IPS-15b (cell line): ENCODE measurements around the gene STK35.
A peak's percentile ranks its signal among the peaks of the same experiment; 100 is the strongest.

Source experiments
- H3K27me3 ChIP-seq: one replicate; pipeline ENCODE4 v1.6.1; 2013; ENCODE audit warnings: low read length; ENCODE audit not compliant: control insufficient read depth, insufficient read depth
- H3K36me3 ChIP-seq: one replicate; pipeline ENCODE4 v1.6.1; 2013; ENCODE audit warnings: low read length; ENCODE audit not compliant: control insufficient read depth, insufficient read depth
- H3K4me1 ChIP-seq: one replicate; pipeline ENCODE4 v1.6.1; 2013; ENCODE audit warnings: mild to moderate bottlenecking, low read length; ENCODE audit not compliant: control insufficient read depth, insufficient read depth
- H3K4me3 ChIP-seq: one replicate; pipeline ENCODE4 v1.5.1; 2013; ENCODE audit warnings: low read depth, low read length
- H3K9ac ChIP-seq: one replicate; pipeline ENCODE4 v1.6.1; 2013; ENCODE audit warnings: low read depth, mild to moderate bottlenecking, low read length
- H3K9me3 ChIP-seq: one replicate; pipeline ENCODE4 v1.6.1; 2013; ENCODE audit warnings: mild to moderate bottlenecking, low read length; ENCODE audit not compliant: control insufficient read depth, insufficient read depth

STK35 gene

GRCh38 chr20:2101057-2101864, at the start of gene STK35:
Gene STK35 (plus strand): TSS chr20:2101827. CDS start chr20:2101882, 55 bp downstream.
- Histone ChIP-seq H3K9ac (peak within 1 kb of the TSS; percentile 99), H3K9me3 (no peaks in the 10 kb centered on the region), H3K4me3 (peak within 1 kb of the TSS; percentile 90), H3K27me3 (no peaks in the 10 kb centered on the region), H3K36me3 (peaks cover 8% of the 10 kb centered on the region), H3K4me1 (peaks cover 18% of the 10 kb centered on the region)

DNA sequence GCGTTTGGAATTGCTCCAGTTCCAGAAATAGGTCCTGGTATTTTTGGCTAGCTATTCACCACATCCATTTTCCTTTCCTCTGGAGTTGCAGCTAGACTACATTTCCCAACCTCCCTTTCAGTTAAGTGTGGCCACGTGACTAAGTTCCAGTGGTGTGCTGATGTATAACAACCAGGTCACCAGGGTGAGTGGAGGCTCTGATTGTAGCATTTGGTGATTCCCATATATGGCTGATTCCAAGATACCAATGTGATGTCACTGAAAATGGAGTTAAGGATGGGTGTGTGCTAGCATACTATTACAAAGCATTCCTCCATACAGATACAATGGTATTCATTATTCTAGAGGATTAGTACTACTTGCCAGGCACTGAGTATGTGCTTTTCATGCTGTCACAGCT, 49.7 kb upstream of the STK35 start:
- no peaks in the 10 kb centered on the region for H3K27me3 ChIP-seq
- H3K36me3 ChIP-seq = no peaks in the 10 kb centered on the region
- H3K4me3 ChIP-seq = no peak overlapping the region
- H3K9me3 ChIP-seq = no peaks in the 10 kb centered on the region
- H3K9ac ChIP-seq = no peak overlapping the region
- H3K4me1 ChIP-seq = no peaks in the 10 kb centered on the region

DNA sequence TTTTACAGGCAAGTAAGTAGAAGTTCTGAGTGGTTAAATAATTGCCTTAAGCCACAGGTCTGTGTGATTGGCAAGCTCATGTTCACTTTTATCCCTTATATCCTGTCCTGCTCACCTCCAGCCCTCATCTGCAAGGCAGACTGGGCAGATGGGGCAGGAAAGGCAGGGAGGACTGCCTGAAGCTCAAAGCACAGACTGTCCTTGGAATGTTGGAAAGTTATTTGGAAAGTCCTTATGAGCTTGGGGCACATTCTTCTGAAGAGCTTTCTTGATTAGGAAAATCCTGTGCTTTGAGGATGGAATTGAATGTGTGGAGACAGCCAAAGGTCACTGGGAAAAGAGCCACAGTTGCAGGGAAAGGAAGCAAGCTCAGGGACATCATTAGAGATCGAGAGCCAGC, 48.9 kb upstream of the STK35 start:
- Histone ChIP-seq H3K27me3 (no peaks in the 10 kb centered on the region), H3K4me1 (no peaks in the 10 kb centered on the region), H3K36me3 (no peaks in the 10 kb centered on the region), H3K9ac (no peak overlapping the region), H3K4me3 (no peak overlapping the region), H3K9me3 (no peaks in the 10 kb centered on the region)

GRCh38 chr20:2053615-2054014, 48.0 kb upstream of the STK35 start:
- no peaks in the 10 kb centered on the region for H3K27me3 ChIP-seq
- H3K36me3 ChIP-seq = no peaks in the 10 kb centered on the region
- H3K4me1 ChIP-seq = no peaks in the 10 kb centered on the region
- H3K4me3 ChIP-seq = no peak overlapping the region
- H3K9me3 ChIP-seq = no peaks in the 10 kb centered on the region
- no peak overlapping the region for H3K9ac ChIP-seq

GRCh38 chr20:2054911-2055310, 46.7 kb upstream of the STK35 start:
- Histone ChIP-seq H3K4me1 (no peaks in the 10 kb centered on the region), H3K36me3 (no peaks in the 10 kb centered on the region), H3K9ac (no peak overlapping the region), H3K9me3 (no peaks in the 10 kb centered on the region), H3K4me3 (no peak overlapping the region), H3K27me3 (no peaks in the 10 kb centered on the region)

DNA sequence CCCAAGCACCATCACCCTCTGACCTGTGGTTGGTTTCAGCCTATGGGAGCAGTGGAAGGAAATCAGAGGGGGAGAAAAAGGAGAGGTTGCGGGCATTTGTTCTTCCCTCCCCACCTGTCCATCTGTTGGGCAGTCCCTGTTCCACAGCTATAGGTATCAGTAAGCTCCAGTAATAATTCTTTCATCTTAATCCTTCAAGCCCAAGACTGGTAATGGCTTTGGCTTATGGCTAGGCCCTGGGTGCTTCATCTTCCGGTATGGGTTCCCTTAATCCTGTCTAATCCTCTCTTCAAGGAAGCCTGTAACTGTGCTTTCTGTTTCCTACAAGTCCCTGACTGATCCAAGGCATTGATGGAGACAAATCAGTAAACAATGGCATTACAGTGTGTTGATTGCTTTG, 42.2 kb upstream of the STK35 start:
- H3K9me3 ChIP-seq = no peaks in the 10 kb centered on the region

GRCh38 chr20:2065099-2065498, 36.5 kb upstream of the STK35 start:
- H3K9me3 ChIP-seq = no peaks in the 10 kb centered on the region
- no peak overlapping the region for H3K4me3 ChIP-seq
- no peak overlapping the region for H3K9ac ChIP-seq
- no peaks in the 10 kb centered on the region for H3K27me3 ChIP-seq
- H3K4me1 ChIP-seq = no peaks in the 10 kb centered on the region
- no peaks in the 10 kb centered on the region for H3K36me3 ChIP-seq

More for the DNA sequence above, 42.2 kb upstream of the STK35 start:
- no peak overlapping the region for H3K9ac ChIP-seq
- no peak overlapping the region for H3K4me3 ChIP-seq
- no peaks in the 10 kb centered on the region for H3K4me1 ChIP-seq
- H3K27me3 ChIP-seq = no peaks in the 10 kb centered on the region
- no peaks in the 10 kb centered on the region for H3K36me3 ChIP-seq

GRCh38 chr20:2066461-2067122, 35.0 kb upstream of the STK35 start:
- H3K9me3 ChIP-seq = no peaks in the 10 kb centered on the region
- H3K4me3 ChIP-seq = no peak overlapping the region
- H3K4me1 ChIP-seq = no peaks in the 10 kb centered on the region
- H3K27me3 ChIP-seq = no peaks in the 10 kb centered on the region
- H3K9ac ChIP-seq = no peak overlapping the region
- H3K36me3 ChIP-seq = no peaks in the 10 kb centered on the region

DNA sequence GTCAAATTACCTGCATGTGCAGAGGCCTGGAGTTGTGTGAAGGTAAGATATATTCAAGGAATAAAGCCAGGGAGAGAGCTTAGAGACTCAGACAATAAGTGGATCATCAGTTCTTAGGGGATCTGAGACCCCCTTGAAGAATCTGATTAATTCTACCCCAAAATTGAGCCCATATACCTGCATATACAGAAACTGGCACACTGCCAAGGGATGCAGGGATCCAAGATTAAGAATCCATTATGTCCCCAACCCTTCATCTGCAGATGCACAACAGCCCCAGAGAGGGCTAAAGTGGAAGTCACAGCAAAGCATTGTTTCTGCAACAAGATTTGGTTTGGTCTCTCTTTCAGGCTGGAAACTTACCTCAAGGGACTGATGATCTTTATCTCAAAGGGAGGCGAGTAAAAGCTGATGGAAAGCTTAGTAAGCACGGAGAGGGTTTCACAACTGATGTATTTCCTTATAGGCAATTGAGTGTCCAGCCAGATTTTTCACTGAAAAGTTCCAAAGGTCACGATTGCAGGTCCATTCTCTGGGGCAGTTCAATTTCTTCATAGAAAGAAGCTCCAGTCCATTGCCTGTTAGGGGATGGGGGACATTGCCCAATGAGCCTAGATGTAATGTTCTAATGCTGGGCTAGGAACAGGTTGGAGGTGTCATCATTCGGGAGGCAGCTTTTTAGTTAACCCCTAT, 20.9 kb upstream of the STK35 start:
- Histone ChIP-seq H3K27me3 (no peaks in the 10 kb centered on the region), H3K36me3 (no peaks in the 10 kb centered on the region), H3K4me1 (no peaks in the 10 kb centered on the region), H3K9me3 (no peaks in the 10 kb centered on the region), H3K4me3 (no peak overlapping the region), H3K9ac (no peak overlapping the region)

DNA sequence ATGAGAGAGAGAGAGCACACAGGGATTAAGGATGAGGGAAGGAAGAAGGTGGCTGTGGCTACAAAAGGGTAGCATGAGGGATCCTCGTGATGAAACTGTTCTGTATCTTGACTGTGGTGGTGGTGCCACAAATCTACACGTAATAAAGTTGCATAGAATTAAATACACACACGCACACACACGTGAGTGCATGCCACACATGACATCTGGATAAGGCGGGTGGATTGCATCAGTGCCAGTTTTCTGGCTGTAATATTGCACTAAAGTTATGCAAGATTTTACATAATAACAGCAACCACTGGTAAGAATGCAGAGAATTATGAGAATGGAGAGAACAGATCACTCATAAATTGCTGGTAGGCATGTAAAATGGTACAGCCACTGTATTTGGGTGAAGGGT, 16.9 kb upstream of the STK35 start:
- H3K9me3 ChIP-seq = no peaks in the 10 kb centered on the region
- H3K9ac ChIP-seq = no peak overlapping the region
- no peaks in the 10 kb centered on the region for H3K27me3 ChIP-seq
- no peaks in the 10 kb centered on the region for H3K36me3 ChIP-seq
- H3K4me1 ChIP-seq = peaks cover 16% of the 10 kb centered on the region
- H3K4me3 ChIP-seq = no peak overlapping the region

- Histone ChIP-seq H3K4me3 (no peak overlapping the region), H3K9ac (no peak overlapping the region), H3K36me3 (no peaks in the 10 kb centered on the region), H3K27me3 (no peaks in the 10 kb centered on the region), H3K9me3 (no peaks in the 10 kb centered on the region), H3K4me1 (peaks cover 16% of the 10 kb centered on the region)
These were observed 15.2 kb upstream of the STK35 start for GRCh38 chr20:2086177-2086979.
